Gastrocnemius medialis (tissue), 4 donors: ENCODE measurements around the gene CCDC192. TPM values are rescaled to one million over a fixed set of nuclear protein-coding genes. Genes with fewer than 3 reads are reported as not detected.

Experiments
- ATAC-seq, 2 donors: fragments of 150-250 bp; one replicate each; pipeline ENCODE4 v1.9.1; 2016
- DNase-seq, 2 donors: peaks; one replicate each; pipeline ENCODE4 v3.0.0-alpha.2; 2019
- H3K27ac ChIP-seq, 4 donors: fragments of 200-600 bp; sonication (generic); 1 replicate in 1 of 4; 2 replicates in 3 of 4; pipeline ENCODE4 v1.5.1; 2016 to 2018; ENCODE audit warnings: mild to moderate bottlenecking in 2 of 4, moderate library complexity in 1 of 4
- H3K27me3 ChIP-seq, 3 donors: fragments of 200-600 bp; sonication (generic) in 2 of 3; 1 replicate in 1 of 3; 2 replicates in 2 of 3; pipeline versions ENCODE4 v1.5.1 to v1.6.0; 2016 to 2019; ENCODE audit warnings: mild to moderate bottlenecking in 1 of 3, moderate library complexity in 1 of 3
- H3K36me3 ChIP-seq, 2 donors: fragments of 200-600 bp; sonication (generic) in 1 of 2; one replicate each; pipeline ENCODE4 v1.5.1; 2017 to 2018
- H3K4me1 ChIP-seq, 2 donors: fragments of 200-600 bp; sonication (generic) in 1 of 2; one replicate each; pipeline ENCODE4 v1.5.1; 2016 to 2017; ENCODE audit warnings: mild to moderate bottlenecking in 2 of 2
- H3K4me3 ChIP-seq, 4 donors: fragments of 200-600 bp; sonication (generic) in 3 of 4; 1 replicate in 1 of 4; 2 replicates in 3 of 4; pipeline ENCODE4 v1.5.1; 2016 to 2019; ENCODE audit warnings: mild to moderate bottlenecking in 2 of 4
- H3K9me3 ChIP-seq, 3 donors: fragments of 200-600 bp; sonication (generic) in 2 of 3; 1 replicate in 1 of 3; 2 replicates in 2 of 3; pipeline ENCODE4 v1.5.1; 2016 to 2019
- CTCF ChIP-seq, 5 experiments: fragments of 450-650 bp in 3 of 5; fragments of 200-600 bp in 2 of 5; sonication (generic) in 2 of 5; IDR thresholded peaks in 4 of 5; conservative IDR thresholded peaks in 1 of 5; 1 replicate in 4 of 5; 2 replicates in 1 of 5; pipeline ENCODE4 v1.5.1; 2016 to 2019; ENCODE audit warnings: antibody characterized with exemption in 5 of 5, mild to moderate bottlenecking in 3 of 5, moderate library complexity in 3 of 5
- POLR2A ChIP-seq, 2 donors: fragments of 450-650 bp; IDR thresholded peaks; one replicate each; pipeline ENCODE4 v1.6.1; 2017; ENCODE audit warnings: antibody characterized with exemption in 2 of 2, mild to moderate bottlenecking in 2 of 2, moderate library complexity in 2 of 2
- in situ Hi-C, 4 donors: fragments of 200-750 bp; cut with MboI; loops; one replicate each; pipeline versions ENCODE4 v1.15.0 to v1.8.0; 2017; ENCODE audit warnings: low sequenced_read_pairs in 4 of 4
- intact Hi-C: fragments of 100-400 bp; cut with DNase I; formaldehyde crosslinking; loops from one replicate; pipeline ENCODE4 v1.15.1; 2023; ENCODE audit warnings: low total_unique reads
- total RNA-seq, 4 donors: library from RNA; depleted of rRNA; stranded (reverse); fragments of >200 nt; gene quantifications; one replicate each; pipeline versions ENCODE4 v1.1.0 to v1.2.3, GENCODE V29; 2016

Gene CCDC192
- total RNA-seq, 4 donors from 2014 or later, result not detected

GRCh38 chr5:127969651-127970050 lies 266.5 kb downstream of the CCDC192 start:
- Histone ChIP-seq H3K4me3 (no peak overlapping the region), H3K27me3 (no peaks in the 10 kb centered on the region), H3K4me1 (peaks cover 0 to 4% of the 10 kb centered on the region in 2 donors), H3K36me3 (no peaks in the 10 kb centered on the region), H3K9me3 (no peaks in the 10 kb centered on the region), H3K27ac (no peak overlapping the region)
- ATAC-seq (no peak), DNase-seq (no peak)
- intact Hi-C loops, result no loop called here
- in situ Hi-C loops, result no loop called here
- TF ChIP-seq POLR2A (IDR thresholded peaks at IDR 0.05) (no peak), CTCF (IDR thresholded peaks at IDR 0.05 in 4 of 5, conservative IDR thresholded peaks at IDR 0.05 in 1 of 5) (no peak)

GRCh38 chr5:127970081-127970480 lies 266.9 kb downstream of the CCDC192 start:
- no peak for DNase-seq
- intact Hi-C loops, result no loop called here
- in situ Hi-C loops, result no loop called here
- H3K27me3 ChIP-seq, result no peaks in the 10 kb centered on the region
- H3K9me3 ChIP-seq, result no peaks in the 10 kb centered on the region
- H3K4me1 ChIP-seq, result peaks cover 0 to 4% of the 10 kb centered on the region in 2 donors
- ATAC-seq, result no peak
- no peak overlapping the region for H3K27ac ChIP-seq
- no peak overlapping the region for H3K4me3 ChIP-seq
- H3K36me3 ChIP-seq, result no peaks in the 10 kb centered on the region
- TF ChIP-seq CTCF (IDR thresholded peaks at IDR 0.05 in 4 of 5, conservative IDR thresholded peaks at IDR 0.05 in 1 of 5) (no peak), POLR2A (IDR thresholded peaks at IDR 0.05) (no peak)

GRCh38 chr5:127970854-127971425 lies 267.7 kb downstream of the CCDC192 start:
- ATAC-seq (no peak), DNase-seq (no peak)
- peaks cover 0 to 4% of the 10 kb centered on the region in 2 donors for H3K4me1 ChIP-seq
- H3K27me3 ChIP-seq, result no peaks in the 10 kb centered on the region
- H3K27ac ChIP-seq, result no peak overlapping the region
- in situ Hi-C loops, result no loop called here
- TF ChIP-seq POLR2A (IDR thresholded peaks at IDR 0.05) (no peak), CTCF (IDR thresholded peaks at IDR 0.05 in 4 of 5, conservative IDR thresholded peaks at IDR 0.05 in 1 of 5) (no peak)
- H3K4me3 ChIP-seq, result no peak overlapping the region
- intact Hi-C loops, result no loop called here
- H3K36me3 ChIP-seq, result no peaks in the 10 kb centered on the region
- H3K9me3 ChIP-seq, result no peaks in the 10 kb centered on the region

GRCh38 chr5:127975961-127976360 lies 272.8 kb downstream of the CCDC192 start:
- ATAC-seq (no peak), DNase-seq (no peak)
- Histone ChIP-seq H3K4me1 (peaks cover 0 to under 1% of the 10 kb centered on the region in 2 donors), H3K36me3 (no peaks in the 10 kb centered on the region), H3K4me3 (no peak overlapping the region), H3K27ac (no peak overlapping the region), H3K27me3 (no peaks in the 10 kb centered on the region), H3K9me3 (no peaks in the 10 kb centered on the region)
- TF ChIP-seq CTCF (IDR thresholded peaks at IDR 0.05 in 4 of 5, conservative IDR thresholded peaks at IDR 0.05 in 1 of 5) (no peak), POLR2A (IDR thresholded peaks at IDR 0.05) (no peak)
- intact Hi-C loops, result no loop called here
- in situ Hi-C loops, result no loop called here

- Histone ChIP-seq H3K36me3 (no peaks in the 10 kb centered on the region), H3K4me3 (no peak overlapping the region), H3K27ac (no peak overlapping the region), H3K4me1 (peaks cover 0 to 4% of the 10 kb centered on the region in 2 donors), H3K9me3 (no peaks in the 10 kb centered on the region), H3K27me3 (no peaks in the 10 kb centered on the region)
- TF ChIP-seq CTCF (IDR thresholded peaks at IDR 0.05 in 4 of 5, conservative IDR thresholded peaks at IDR 0.05 in 1 of 5), result no peak
- no peak for TF ChIP-seq POLR2A (IDR thresholded peaks at IDR 0.05)
- ATAC-seq, result no peak
- intact Hi-C loops (no loop called here), in situ Hi-C loops (no loop called here)
- DNase-seq, result no peak
These were observed 273.3 kb downstream of the CCDC192 start for GRCh38 chr5:127976525-127976924.
